Retinal pigment epithelial cell (primary cell): ENCODE measurements around the gene OSCP1.

Experiments
- DNase-seq: peaks from one replicate; pipeline ENCODE4 v3.0.0-alpha.2; 2010; ENCODE audit warnings: low read depth
- H3K4me3 ChIP-seq: 2 replicates; pipeline ENCODE4 v1.5.1; 2011; ENCODE audit warnings: mild to moderate bottlenecking, low read length, control low read depth, moderate library complexity
- CTCF ChIP-seq: conservative IDR thresholded peaks from 2 replicates; pipeline ENCODE4 v1.5.1; 2011; ENCODE audit warnings: low read depth, low read length, control low read depth, inconsistent platforms

Gene OSCP1

DNA sequence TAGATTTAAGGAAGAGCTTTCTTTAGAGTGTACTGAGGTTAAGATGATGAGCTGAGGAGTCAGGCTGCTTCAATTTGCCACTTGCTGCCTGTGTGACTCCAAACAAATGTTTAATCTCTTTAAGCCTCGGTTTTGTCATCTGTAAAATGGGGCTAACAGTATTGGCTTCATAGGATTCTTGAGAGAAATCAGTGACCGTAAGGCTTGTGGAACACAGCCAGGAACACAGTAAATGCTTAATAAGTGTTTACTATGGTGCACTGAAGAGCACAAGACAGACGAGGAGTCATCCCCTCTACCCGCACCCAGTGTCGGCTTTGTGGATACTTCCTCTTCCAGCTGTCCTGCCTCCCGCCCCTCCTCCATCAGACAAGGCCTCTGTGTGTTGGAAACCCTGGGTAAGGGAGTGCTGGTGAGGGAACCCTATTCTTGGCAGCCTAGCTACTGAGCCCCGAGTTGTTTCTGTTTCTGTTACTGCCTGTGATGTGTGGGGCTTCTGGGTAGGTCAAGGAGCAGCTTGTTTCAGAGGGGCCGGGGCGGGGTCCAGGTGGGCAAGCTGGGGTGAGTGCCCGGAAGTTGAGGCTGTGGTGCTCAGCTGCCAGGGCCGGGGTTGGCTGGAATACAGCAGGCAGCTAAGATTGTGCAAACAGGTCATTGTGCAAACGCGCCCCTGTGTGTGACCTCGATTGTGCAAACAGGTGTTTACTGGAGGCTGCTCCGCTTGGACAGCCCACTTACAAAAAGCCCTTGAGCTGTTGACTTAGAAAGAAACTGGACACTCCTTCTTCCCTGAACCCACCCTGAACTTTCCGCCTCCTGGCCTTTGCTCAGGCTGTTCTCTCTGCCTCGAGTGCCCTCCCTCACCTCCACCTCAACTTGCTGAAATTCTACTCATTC lies 36.4 kb upstream of the OSCP1 start:
- DNase-seq: no peak
- no peak for TF ChIP-seq CTCF
- H3K4me3 ChIP-seq: no peak overlapping the region

DNA sequence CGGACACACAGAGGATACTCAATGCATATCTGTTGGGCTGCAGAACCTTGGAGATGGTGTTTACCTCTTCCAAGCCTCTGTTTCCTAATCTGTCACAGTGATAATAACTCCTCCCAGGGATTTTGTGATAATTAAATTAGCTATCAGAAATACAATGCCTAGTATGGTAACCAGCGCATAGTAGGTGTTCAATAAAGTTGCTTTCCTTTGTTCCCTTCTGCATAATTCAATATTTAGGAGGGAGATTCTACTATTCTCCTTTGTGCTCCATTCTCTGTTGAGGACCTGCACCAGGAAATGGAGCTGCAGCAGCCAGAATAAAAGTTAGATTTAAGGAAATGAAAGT lies 35.8 kb upstream of the OSCP1 start:
- no peak overlapping the region for H3K4me3 ChIP-seq
- TF ChIP-seq CTCF: no peak
- DNase-seq: no peak

DNA sequence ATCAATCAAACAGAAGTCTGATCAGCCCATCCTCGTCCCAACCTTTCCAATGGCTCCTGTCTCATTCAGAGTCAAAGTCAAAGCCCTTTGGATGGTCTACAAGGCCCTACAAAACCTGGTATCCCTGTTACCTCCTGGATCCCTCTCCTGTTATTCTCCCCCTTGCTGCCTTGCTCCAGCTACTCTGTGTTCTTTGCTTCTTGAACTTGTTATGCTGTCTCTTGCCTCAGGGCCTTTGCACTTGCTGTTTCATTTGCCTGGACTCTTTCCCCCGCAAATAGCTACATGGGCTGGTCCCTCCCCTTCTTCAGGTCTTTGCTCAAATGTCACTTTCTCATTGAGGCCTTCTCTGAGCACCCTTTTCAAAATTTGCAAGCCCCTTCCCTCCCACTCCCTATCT lies 33.8 kb upstream of the OSCP1 start:
- DNase-seq: no peak
- no peak overlapping the region for H3K4me3 ChIP-seq
- no peak for TF ChIP-seq CTCF

- no peak for TF ChIP-seq CTCF
- no peak within 1 kb of the TSS for H3K4me3 ChIP-seq
These were observed 32.6 kb upstream of the OSCP1 start, which contains the start of gene CSF3R for GRCh38 chr1:36482724-36483388. Gene CSF3R (minus strand): TSS chr1:36482913. CDS start chr1:36479496, 3,417 bp downstream.

GRCh38 chr1:36481771-36482723 lies 31.8 kb upstream of the OSCP1 start:
- H3K4me3 ChIP-seq: no peak overlapping the region
- no peak for DNase-seq
- TF ChIP-seq CTCF: no peak

More at GRCh38 chr1:36482724-36483388, 32.6 kb upstream of the OSCP1 start, which contains the start of gene CSF3R:
- DNase-seq: no peak

- no peak for TF ChIP-seq CTCF
- H3K4me3 ChIP-seq: no peak overlapping the region
- no peak for DNase-seq
These were observed 30.8 kb upstream of the OSCP1 start for GRCh38 chr1:36481091-36481490.
